Upper lobe of left lung (tissue), 6 donors: ENCODE results near the gene C1orf141. TPM values are rescaled to one million over a fixed set of nuclear protein-coding genes. Genes with fewer than 3 reads are reported as not detected.

ENCODE experiments used
- ATAC-seq, 2 donors: fragments of 200-7000 bp; cut with Tn5 transposase; one replicate each; pipeline ENCODE4 v1.9.1; 2022; ENCODE audit warnings: mild to moderate bottlenecking in 2 of 2, moderate library complexity in 2 of 2; ENCODE audit not compliant: low FRiP score in 2 of 2
- DNase-seq, 2 donors: peaks; one replicate each; pipeline ENCODE4 v3.0.0-alpha.2; 2019 to 2020
- H3K27ac ChIP-seq, 4 donors: fragments of 200-600 bp; sonication (generic); one replicate each; pipeline ENCODE4 v1.5.1; 2016 to 2019
- H3K27me3 ChIP-seq, 4 donors: fragments of 200-600 bp; sonication (generic); one replicate each; pipeline ENCODE4 v1.5.1; 2017 to 2019
- H3K36me3 ChIP-seq, 4 donors: fragments of 200-600 bp; sonication (generic); one replicate each; pipeline ENCODE4 v1.5.1; 2016 to 2019
- H3K4me1 ChIP-seq, 4 donors: fragments of 200-600 bp; sonication (generic); one replicate each; pipeline ENCODE4 v1.5.1; 2018 to 2019
- H3K4me3 ChIP-seq, 4 donors: fragments of 200-600 bp; sonication (generic); one replicate each; pipeline ENCODE4 v1.5.1; 2017 to 2019; ENCODE audit warnings: mild to moderate bottlenecking in 2 of 4, moderate library complexity in 1 of 4
- H3K9me3 ChIP-seq, 4 donors: fragments of 200-600 bp; sonication (generic); one replicate each; pipeline ENCODE4 v1.5.1; 2018 to 2019
- CTCF ChIP-seq, 6 experiments: fragments of 450-650 bp in 4 of 6; fragments of 200-600 bp in 2 of 6; sonication (generic) in 2 of 6; IDR thresholded peaks; one replicate each; pipeline ENCODE4 v1.5.1; 2016 to 2019; ENCODE audit warnings: antibody characterized with exemption in 6 of 6
- EP300 ChIP-seq, 4 donors: sonication (generic); formaldehyde crosslinking; IDR thresholded peaks; one replicate each; pipeline ENCODE4 v1.5.1; 2017; ENCODE audit warnings: antibody characterized with exemption in 4 of 4, control low read depth in 2 of 4
- POLR2A ChIP-seq, 4 donors: fragments of 450-650 bp; IDR thresholded peaks; one replicate each; pipeline ENCODE4 v1.5.1; 2016 to 2017; ENCODE audit warnings: antibody characterized with exemption in 4 of 4, mild to moderate bottlenecking in 2 of 4
- POLR2AphosphoS5 ChIP-seq, 2 donors: sonication (generic); formaldehyde crosslinking; IDR thresholded peaks; one replicate each; pipeline ENCODE4 v1.5.1; 2017; ENCODE audit warnings: antibody characterized with exemption in 2 of 2
- WGBS, 2 donors: methylation state at CpG; one replicate each; pipeline ENCODE4 v1.1.5; 2017 to 2018; 5-methylcytosine and 5-hydroxymethylcytosine counted together
- total RNA-seq, 6 donors: library from RNA; depleted of rRNA in 4 of 6; stranded (reverse); fragments of >200 nt in 4 of 6; gene quantifications; one replicate each; pipeline versions ENCODE4 v1.1.0 to v1.2.1, GENCODE V29; 2016 to 2021
- donor health status: DM: no; HTN: no; CAD: no; lungs with moderate emphysema.
- donor health status: DM: no; HTN: yes; CAD: no; lungs with severe emphysema.

C1orf141 gene
- total RNA-seq, 6 donors from 2014 or later: 0.61 to 9.2 (median 1.0) TPM; not detected in 1

GRCh38 chr1:67114162-67114561, 20.6 kb downstream of the C1orf141 start:
- ATAC-seq (no peak), DNase-seq (no peak)
- H3K9me3 ChIP-seq: peaks cover 0 to 4% (median 0%) of the 10 kb centered on the region in 4 donors
- H3K27ac ChIP-seq: no peak overlapping the region
- 47 to 50% methylated on average over 2 of the region's 2 CpGs for WGBS, 2 donors
- no peaks in the 10 kb centered on the region for H3K4me1 ChIP-seq
- TF ChIP-seq EP300 (IDR thresholded peaks at IDR 0.05) (no peak), POLR2AphosphoS5 (IDR thresholded peaks at IDR 0.05) (no peak), CTCF (IDR thresholded peaks at IDR 0.05) (no peak)
- no peak overlapping the region for H3K4me3 ChIP-seq
- H3K27me3 ChIP-seq: no peaks in the 10 kb centered on the region
- H3K36me3 ChIP-seq: no peaks in the 10 kb centered on the region

GRCh38 chr1:67110352-67110751, 24.4 kb downstream of the C1orf141 start:
- TF ChIP-seq POLR2A (IDR thresholded peaks at IDR 0.05) (no peak), CTCF (IDR thresholded peaks at IDR 0.05) (no peak), POLR2AphosphoS5 (IDR thresholded peaks at IDR 0.05) (no peak), EP300 (IDR thresholded peaks at IDR 0.05) (no peak)
- no peaks in the 10 kb centered on the region for H3K27me3 ChIP-seq
- DNase-seq: no peak
- no peak overlapping the region for H3K4me3 ChIP-seq
- no peaks in the 10 kb centered on the region for H3K36me3 ChIP-seq
- WGBS, 2 donors: 15% methylated on average over 2 of the region's 2 CpGs
- no peak for ATAC-seq
- peaks cover 0 to 4% (median 0%) of the 10 kb centered on the region in 4 donors for H3K9me3 ChIP-seq
- no peak overlapping the region for H3K27ac ChIP-seq
- H3K4me1 ChIP-seq: no peaks in the 10 kb centered on the region

- Histone ChIP-seq H3K9me3 (no peaks in the 10 kb centered on the region), H3K4me3 (no peak overlapping the region), H3K4me1 (no peaks in the 10 kb centered on the region), H3K36me3 (no peaks in the 10 kb centered on the region), H3K27ac (no peak overlapping the region), H3K27me3 (no peaks in the 10 kb centered on the region)
- no peak for DNase-seq
- no peak for TF ChIP-seq POLR2AphosphoS5 (IDR thresholded peaks at IDR 0.05)
- no peak for ATAC-seq
- 49 to 69% methylated on average over 2 of the region's 2 CpGs for WGBS, 2 donors
Measured at GRCh38 chr1:67105508-67105907, 29.3 kb downstream of the C1orf141 start.

GRCh38 chr1:67103548-67103947, 31.2 kb downstream of the C1orf141 start:
- TF ChIP-seq POLR2AphosphoS5 (IDR thresholded peaks at IDR 0.05): no peak
- TF ChIP-seq POLR2A (IDR thresholded peaks at IDR 0.05): no peak
- 89 to 97% methylated on average over 1 of the region's 1 CpG for WGBS, 2 donors
- no peak overlapping the region for H3K27ac ChIP-seq

GRCh38 chr1:67100833-67101232, 33.9 kb downstream of the C1orf141 start:
- WGBS, 2 donors: 24 to 25% methylated on average over 3 of the region's 3 CpGs
- ATAC-seq: no peak
- no peak overlapping the region for H3K4me3 ChIP-seq
- H3K4me1 ChIP-seq: no peaks in the 10 kb centered on the region
- no peak for DNase-seq
- H3K36me3 ChIP-seq: no peaks in the 10 kb centered on the region
- H3K27ac ChIP-seq: no peak overlapping the region
- no peaks in the 10 kb centered on the region for H3K9me3 ChIP-seq
- H3K27me3 ChIP-seq: no peaks in the 10 kb centered on the region
- TF ChIP-seq POLR2AphosphoS5 (IDR thresholded peaks at IDR 0.05) (no peak), CTCF (IDR thresholded peaks at IDR 0.05) (no peak), POLR2A (IDR thresholded peaks at IDR 0.05) (no peak), EP300 (IDR thresholded peaks at IDR 0.05) (no peak)

More at GRCh38 chr1:67103548-67103947, 31.2 kb downstream of the C1orf141 start:
- no peak for ATAC-seq
- no peak overlapping the region for H3K4me3 ChIP-seq
- no peaks in the 10 kb centered on the region for H3K4me1 ChIP-seq
- no peaks in the 10 kb centered on the region for H3K9me3 ChIP-seq
- H3K36me3 ChIP-seq: no peaks in the 10 kb centered on the region
- DNase-seq: no peak
- no peaks in the 10 kb centered on the region for H3K27me3 ChIP-seq

GRCh38 chr1:67097305-67097704, 37.5 kb downstream of the C1orf141 start:
- Histone ChIP-seq H3K9me3 (no peaks in the 10 kb centered on the region), H3K27ac (no peak overlapping the region), H3K27me3 (no peaks in the 10 kb centered on the region), H3K4me3 (no peak overlapping the region), H3K4me1 (no peaks in the 10 kb centered on the region), H3K36me3 (no peaks in the 10 kb centered on the region)
- DNase-seq (no peak), ATAC-seq (no peak)
- no peak for TF ChIP-seq POLR2AphosphoS5 (IDR thresholded peaks at IDR 0.05)
- TF ChIP-seq POLR2A (IDR thresholded peaks at IDR 0.05): no peak
- no peak for TF ChIP-seq CTCF (IDR thresholded peaks at IDR 0.05)
- TF ChIP-seq EP300 (IDR thresholded peaks at IDR 0.05): no peak
